HCT116 (cell line): ENCODE results near the gene CHAC1. TPM values are rescaled to one million over a fixed set of nuclear protein-coding genes. Genes with fewer than 3 reads are reported as not detected.

Experiments used
- ATAC-seq: fragments of 200-7000 bp; cut with Tn5 transposase; 2 replicates; pipeline ENCODE4 v1.9.1; 2020; ENCODE audit warnings: mild to moderate bottlenecking, moderate library complexity
- BruUV-seq: library from RNA; stranded (reverse); fragments of 400-500 nt; replicated peaks from 2 replicates; lab custom pipeline; 2021; lab: Mats Ljungman, UMichigan
- CTCF ChIA-PET: fragments of 300-600 bp; sonication (Branson Sonifier 250); formaldehyde crosslinking; loops from one replicate; lab custom pipeline; 2021; ENCODE audit warnings: antibody characterized with exemption; lab: Charles Lee
- POLR2A ChIA-PET: fragments of 300-600, 350-600 bp; sonication (Branson Sonifier 250); formaldehyde crosslinking; loops from one replicate; lab custom pipeline; 2021; ENCODE audit warnings: antibody characterized with exemption; lab: Charles Lee
- RAD21 ChIA-PET, 2 experiments: fragments of 300-600 bp; sonication (Branson Sonifier 250); formaldehyde crosslinking; loops; one replicate each; lab custom pipeline; 2023; ENCODE audit warnings: low total read pairs in 2 of 2; ENCODE audit not compliant: uncharacterized antibody in 2 of 2, unreplicated experiment in 2 of 2, low non-redundant PET in 1 of 2; lab: Charles Lee
- DNase-seq: peaks from one replicate; pipeline ENCODE4 v3.0.0-alpha.2; 2010; ENCODE audit warnings: low read depth, low spot score
- H2AFZ ChIP-seq: fragments of 200-600 bp; shearing (Covaris generic), sonication (generic); 2 replicates; pipeline ENCODE4 v1.6.1; 2017; ENCODE audit warnings: low read depth, mixed run types, mixed read lengths, antibody characterized with exemption, low read length; ENCODE audit not compliant: poor library complexity, severe bottlenecking
- H3K27ac ChIP-seq: 2 replicates; pipeline ENCODE4 v1.5.1; 2012; ENCODE audit warnings: low read depth, low read length
- H3K27me3 ChIP-seq: fragments of 200-600 bp; sonication (generic); 2 replicates; pipeline ENCODE4 v1.6.1; 2016; ENCODE audit warnings: mixed run types, low read length, mixed read lengths; ENCODE audit not compliant: insufficient read depth
- H3K36me3 ChIP-seq, 2 experiments: fragments of 200-500 bp in 1 of 2; fragments of 200-600 bp in 1 of 2; sonication (Bioruptor generic) in 1 of 2; sonication (generic) in 1 of 2; 2 replicates each; pipeline versions ENCODE4 v1.5.1 to v1.6.1; 2014 to 2016; ENCODE audit warnings: low read length in 2 of 2, inconsistent platforms in 1 of 2, mixed read lengths in 1 of 2, mixed run types in 1 of 2; ENCODE audit not compliant: insufficient read depth in 2 of 2, control insufficient read depth in 1 of 2
- H3K4me1 ChIP-seq, 2 experiments: fragments of 200-600 bp in 1 of 2; sonication (generic) in 1 of 2; 2 replicates each; pipeline versions ENCODE4 v1.5.1 to v1.6.1; 2012 to 2017; ENCODE audit warnings: low read length in 2 of 2, inconsistent platforms in 1 of 2, mild to moderate bottlenecking in 1 of 2, mixed read lengths in 1 of 2, mixed run types in 1 of 2, moderate library complexity in 1 of 2; ENCODE audit not compliant: insufficient read depth in 2 of 2, control insufficient read depth in 1 of 2
- H3K4me2 ChIP-seq: fragments of 200-600 bp; sonication (generic); 2 replicates; pipeline ENCODE4 v1.6.1; 2017; ENCODE audit warnings: mixed run types, low read length, mixed read lengths
- H3K4me3 ChIP-seq, 2 experiments: fragments of 200-600 bp in 1 of 2; sonication (generic) in 1 of 2; replicated peaks in 1 of 2; 2 replicates each; pipeline ENCODE4 v1.5.1; 2011 to 2016; ENCODE audit warnings: low read length in 2 of 2, control low read depth in 1 of 2, low read depth in 1 of 2, mild to moderate bottlenecking in 1 of 2, mixed read lengths in 1 of 2, mixed run types in 1 of 2
- H3K79me2 ChIP-seq: fragments of 200-600 bp; sonication (generic); 2 replicates; pipeline ENCODE4 v1.6.1; 2017; ENCODE audit warnings: mild to moderate bottlenecking, mixed run types, low read length, moderate library complexity, mixed read lengths; ENCODE audit not compliant: insufficient read depth
- H3K9ac ChIP-seq: fragments of 200-600 bp; sonication (generic); 2 replicates; pipeline ENCODE4 v1.6.1; 2016; ENCODE audit warnings: low read length, mixed read lengths
- H3K9me2 ChIP-seq: fragments of 200-600 bp; sonication (generic), shearing (Covaris generic); 2 replicates; pipeline ENCODE4 v1.6.1; 2017; ENCODE audit warnings: mixed run types, mild to moderate bottlenecking, moderate library complexity; ENCODE audit not compliant: insufficient read depth
- H3K9me3 ChIP-seq, 2 experiments: fragments of 200-500 bp in 1 of 2; fragments of 200-600 bp in 1 of 2; sonication (Bioruptor generic) in 1 of 2; sonication (generic) in 1 of 2; 2 replicates each; pipeline ENCODE4 v1.6.1; 2014 to 2017; ENCODE audit warnings: low read length in 2 of 2, mixed read lengths in 2 of 2, inconsistent platforms in 1 of 2, low read depth in 1 of 2, mild to moderate bottlenecking in 1 of 2, mixed run types in 1 of 2, moderate library complexity in 1 of 2; ENCODE audit not compliant: control insufficient read depth in 1 of 2, insufficient read depth in 1 of 2
- H4K20me1 ChIP-seq: fragments of 200-600 bp; sonication (generic), shearing (Covaris generic); 2 replicates; pipeline ENCODE4 v1.6.1; 2017; ENCODE audit warnings: mixed run types, mild to moderate bottlenecking, moderate library complexity; ENCODE audit not compliant: insufficient read depth
- CEBPB ChIP-seq: IDR thresholded peaks from 2 replicates; pipeline ENCODE4 v1.6.1; 2012; ENCODE audit warnings: low read depth
- ELF1 ChIP-seq: IDR thresholded peaks from 2 replicates; pipeline ENCODE4 v1.6.1; 2012; ENCODE audit warnings: low read depth, borderline replicate concordance
- EZH2phosphoT487 ChIP-seq: fragments of 200-600 bp; IDR thresholded peaks from 2 replicates; pipeline ENCODE4 v1.6.1; 2018; ENCODE audit warnings: antibody characterized with exemption, borderline replicate concordance
- RAD21 ChIP-seq: IDR thresholded peaks from 2 replicates; pipeline ENCODE4 v1.6.1; 2012; ENCODE audit warnings: low read depth, mild to moderate bottlenecking
- SP1 ChIP-seq: IDR thresholded peaks from 2 replicates; pipeline ENCODE4 v1.6.1; 2012; ENCODE audit warnings: low read depth
- intact Hi-C: fragments of 100-400 bp; cut with micrococcal nuclease; formaldehyde crosslinking; loops from 2 replicates; pipeline ENCODE4 v1.10.0; 2022
- total RNA-seq: library from RNA; stranded (reverse); gene quantifications from one replicate; pipeline ENCODE4 v1.2.1, GENCODE V29; 2021; ENCODE audit not compliant: unreplicated experiment
- TF ChIP-seq, protein P1 (sequence below): IDR thresholded peaks from 2 replicates; pipeline ENCODE4 v1.6.1; 2011; ENCODE audit warnings: mild to moderate bottlenecking, low read length, moderate library complexity; ENCODE audit not compliant: insufficient replicate concordance; ENCODE audit errors: extremely low read depth
- TF ChIP-seq, protein P2 (sequence below): IDR thresholded peaks from 2 replicates; pipeline ENCODE4 v1.6.1; 2012; ENCODE audit warnings: low read depth

Gene CHAC1
- total RNA-seq, 1 experiment from 2014 or later, result 58.9 TPM

DNA sequence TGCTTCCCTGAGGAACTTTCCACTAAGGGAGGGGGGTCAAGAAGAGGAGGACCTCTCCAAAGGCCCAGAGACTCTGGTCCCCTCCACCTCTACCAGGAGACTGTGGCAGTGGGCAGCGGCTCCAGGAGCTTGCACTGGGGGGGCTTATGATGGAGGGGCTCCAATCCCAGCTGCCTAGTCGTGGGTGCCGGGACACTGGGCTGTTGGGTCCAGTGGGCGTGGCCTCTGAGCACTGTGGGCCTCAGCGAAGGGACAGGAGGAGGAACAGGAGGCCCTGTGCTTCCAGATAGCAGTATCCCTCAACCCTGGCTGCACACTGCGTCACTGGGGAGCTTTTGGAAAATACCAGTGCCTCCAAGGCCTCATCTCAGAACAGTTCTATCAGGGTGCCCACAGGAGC lies 37.6 kb upstream of the CHAC1 start (continued):
- TF ChIP-seq, protein P1, sequence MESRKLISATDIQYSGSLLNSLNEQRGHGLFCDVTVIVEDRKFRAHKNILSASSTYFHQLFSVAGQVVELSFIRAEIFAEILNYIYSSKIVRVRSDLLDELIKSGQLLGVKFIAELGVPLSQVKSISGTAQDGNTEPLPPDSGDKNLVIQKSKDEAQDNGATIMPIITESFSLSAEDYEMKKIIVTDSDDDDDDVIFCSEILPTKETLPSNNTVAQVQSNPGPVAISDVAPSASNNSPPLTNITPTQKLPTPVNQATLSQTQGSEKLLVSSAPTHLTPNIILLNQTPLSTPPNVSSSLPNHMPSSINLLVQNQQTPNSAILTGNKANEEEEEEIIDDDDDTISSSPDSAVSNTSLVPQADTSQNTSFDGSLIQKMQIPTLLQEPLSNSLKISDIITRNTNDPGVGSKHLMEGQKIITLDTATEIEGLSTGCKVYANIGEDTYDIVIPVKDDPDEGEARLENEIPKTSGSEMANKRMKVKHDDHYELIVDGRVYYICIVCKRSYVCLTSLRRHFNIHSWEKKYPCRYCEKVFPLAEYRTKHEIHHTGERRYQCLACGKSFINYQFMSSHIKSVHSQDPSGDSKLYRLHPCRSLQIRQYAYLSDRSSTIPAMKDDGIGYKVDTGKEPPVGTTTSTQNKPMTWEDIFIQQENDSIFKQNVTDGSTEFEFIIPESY, result no peak
- TF ChIP-seq CEBPB, result no peak
- no peak for TF ChIP-seq ELF1

DNA sequence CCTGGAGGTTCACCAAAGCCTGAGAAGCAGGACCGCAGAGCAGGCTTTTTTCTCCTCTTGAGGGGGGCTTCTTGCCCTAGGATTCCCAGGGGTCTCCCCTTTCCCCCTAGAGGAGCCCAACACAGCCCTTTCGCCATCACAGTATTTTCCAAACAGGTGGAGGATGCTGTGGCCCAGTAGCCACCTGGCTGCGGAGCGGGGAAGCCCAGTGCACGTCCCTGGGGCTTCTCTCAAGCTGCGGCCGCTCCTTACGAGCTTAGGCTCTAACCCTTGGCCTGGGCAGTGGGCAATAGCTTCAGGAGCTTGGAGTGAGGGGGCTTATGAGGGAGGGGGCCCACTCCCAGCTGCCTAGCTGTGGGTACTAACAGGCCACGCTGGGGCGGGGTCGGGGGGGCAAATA lies 35.7 kb upstream of the CHAC1 start:
- H3K27ac ChIP-seq, result no peak overlapping the region
- intact Hi-C loops, result no loop called here
- H3K4me2 ChIP-seq, result no peak overlapping the region
- no peaks in the 10 kb centered on the region for H3K4me1 ChIP-seq
- POLR2A ChIA-PET, result interaction anchor here (0.6 to 1.2 kb wide), 2 partner anchors 11 to 632 kb away, joined by 4 read pairs; partner anchors contain the start of gene DLL4
- ATAC-seq, result no peak
- no peak for TF ChIP-seq EZH2phosphoT487
- TF ChIP-seq, protein P2, sequence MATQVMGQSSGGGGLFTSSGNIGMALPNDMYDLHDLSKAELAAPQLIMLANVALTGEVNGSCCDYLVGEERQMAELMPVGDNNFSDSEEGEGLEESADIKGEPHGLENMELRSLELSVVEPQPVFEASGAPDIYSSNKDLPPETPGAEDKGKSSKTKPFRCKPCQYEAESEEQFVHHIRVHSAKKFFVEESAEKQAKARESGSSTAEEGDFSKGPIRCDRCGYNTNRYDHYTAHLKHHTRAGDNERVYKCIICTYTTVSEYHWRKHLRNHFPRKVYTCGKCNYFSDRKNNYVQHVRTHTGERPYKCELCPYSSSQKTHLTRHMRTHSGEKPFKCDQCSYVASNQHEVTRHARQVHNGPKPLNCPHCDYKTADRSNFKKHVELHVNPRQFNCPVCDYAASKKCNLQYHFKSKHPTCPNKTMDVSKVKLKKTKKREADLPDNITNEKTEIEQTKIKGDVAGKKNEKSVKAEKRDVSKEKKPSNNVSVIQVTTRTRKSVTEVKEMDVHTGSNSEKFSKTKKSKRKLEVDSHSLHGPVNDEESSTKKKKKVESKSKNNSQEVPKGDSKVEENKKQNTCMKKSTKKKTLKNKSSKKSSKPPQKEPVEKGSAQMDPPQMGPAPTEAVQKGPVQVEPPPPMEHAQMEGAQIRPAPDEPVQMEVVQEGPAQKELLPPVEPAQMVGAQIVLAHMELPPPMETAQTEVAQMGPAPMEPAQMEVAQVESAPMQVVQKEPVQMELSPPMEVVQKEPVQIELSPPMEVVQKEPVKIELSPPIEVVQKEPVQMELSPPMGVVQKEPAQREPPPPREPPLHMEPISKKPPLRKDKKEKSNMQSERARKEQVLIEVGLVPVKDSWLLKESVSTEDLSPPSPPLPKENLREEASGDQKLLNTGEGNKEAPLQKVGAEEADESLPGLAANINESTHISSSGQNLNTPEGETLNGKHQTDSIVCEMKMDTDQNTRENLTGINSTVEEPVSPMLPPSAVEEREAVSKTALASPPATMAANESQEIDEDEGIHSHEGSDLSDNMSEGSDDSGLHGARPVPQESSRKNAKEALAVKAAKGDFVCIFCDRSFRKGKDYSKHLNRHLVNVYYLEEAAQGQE, result no peak
- TF ChIP-seq RAD21, result no peak
- no peak for TF ChIP-seq SP1
- TF ChIP-seq, all 23 proteins: peak for 0
- RAD21 ChIA-PET, result no interaction called here
- no peak for DNase-seq
- Histone ChIP-seq H2AFZ (no peak overlapping the region), H4K20me1 (no peaks in the 10 kb centered on the region), H3K79me2 (no peaks in the 10 kb centered on the region), H3K9me2 (no peaks in the 10 kb centered on the region), H3K9me3 (no peaks in the 10 kb centered on the region), H3K27me3 (no peaks in the 10 kb centered on the region), H3K9ac (no peak overlapping the region), H3K4me3 (no peak overlapping the region), H3K36me3 (no peaks in the 10 kb centered on the region)
- BruUV-seq, result no TSS peak
- CTCF ChIA-PET, result interaction anchor here (0.8 kb wide), 1 partner anchor 23 kb away, joined by 3 read pairs; the partner anchor contains the start of gene VPS18
